GM19455 (cell line): ENCODE measurements around the gene ANKRD28.

Experiments
- ATAC-seq: cut with Tn5 transposase; IDR thresholded peaks from one replicate; pipeline ENCODE4 v1.9.1; 2021; ENCODE audit not compliant: unreplicated experiment

ANKRD28 gene

GRCh38 chr3:15804553-15805095, 6.8 kb upstream of the ANKRD28 start:
- ATAC-seq, result peak; percentile 45

DNA sequence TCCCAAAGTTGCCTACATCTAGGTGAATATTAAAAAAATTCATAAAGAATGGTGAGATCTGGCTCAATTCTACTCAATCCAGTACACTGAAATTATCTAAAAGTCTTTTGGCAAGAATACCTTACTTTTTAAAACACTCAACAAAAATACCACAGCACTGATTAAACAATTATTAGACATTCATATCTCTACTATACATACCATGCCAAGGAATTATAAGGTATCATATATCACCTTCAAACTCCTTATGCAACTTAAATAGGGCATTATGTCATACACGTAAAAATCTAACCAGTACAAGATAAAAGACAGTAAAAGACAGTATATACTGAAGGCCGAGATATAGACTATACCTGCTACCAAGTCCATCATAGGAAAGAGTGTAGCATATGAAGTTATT, 6.1 kb upstream of the ANKRD28 start:
- ATAC-seq, result no peak

DNA sequence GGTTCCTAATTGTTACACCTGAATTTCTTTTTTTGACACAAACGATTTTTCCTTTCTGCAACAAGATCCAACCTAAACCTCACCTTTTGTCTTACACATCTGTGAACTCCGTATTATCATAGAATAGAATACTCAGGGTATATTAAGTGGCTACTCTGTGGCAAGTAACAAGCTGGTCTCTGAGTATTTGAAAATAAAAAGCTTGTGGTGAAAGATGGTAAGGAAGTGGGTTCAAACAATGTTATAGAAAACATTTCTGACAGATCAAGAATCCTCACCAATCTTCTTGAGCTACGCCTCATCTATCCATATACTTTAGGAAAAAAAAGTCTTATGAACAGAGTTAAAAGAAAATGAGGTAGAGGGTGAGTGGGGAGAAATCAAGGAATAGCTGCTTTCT, 3.5 kb upstream of the ANKRD28 start:
- no peak for ATAC-seq

- ATAC-seq, result no peak
Measured at GRCh38 chr3:15800780-15801179, 3.0 kb upstream of the ANKRD28 start.

DNA sequence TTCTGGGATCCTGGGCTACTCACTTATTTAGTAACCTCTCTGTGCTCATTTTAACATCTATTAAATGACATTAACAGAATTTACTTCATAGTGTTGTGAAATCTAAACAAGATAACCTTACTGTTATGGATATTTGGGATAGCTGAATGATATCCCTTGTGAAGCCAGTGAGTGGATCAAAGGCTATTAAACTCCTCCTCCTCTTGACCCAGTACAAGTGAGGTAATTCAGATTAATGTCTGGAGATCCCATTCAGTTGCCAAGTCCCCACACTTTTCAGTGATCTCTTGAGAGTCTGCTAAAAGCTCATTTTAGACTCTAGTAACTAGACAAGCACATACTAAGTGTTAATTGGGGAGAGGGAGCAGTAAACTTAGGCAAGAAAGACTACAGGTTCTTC, 2.5 kb upstream of the ANKRD28 start:
- ATAC-seq, result no peak

- ATAC-seq, result no peak
Measured at GRCh38 chr3:15798533-15799245, 910 bp upstream of the ANKRD28 start.

GRCh38 chr3:15796771-15797641, 773 bp downstream of the ANKRD28 start:
- ATAC-seq, result no peak

- no peak for ATAC-seq
Measured at GRCh38 chr3:15796331-15796730, 1.4 kb downstream of the ANKRD28 start.

- ATAC-seq, result no peak
Measured at GRCh38 chr3:15795651-15796308, 2.0 kb downstream of the ANKRD28 start.

DNA sequence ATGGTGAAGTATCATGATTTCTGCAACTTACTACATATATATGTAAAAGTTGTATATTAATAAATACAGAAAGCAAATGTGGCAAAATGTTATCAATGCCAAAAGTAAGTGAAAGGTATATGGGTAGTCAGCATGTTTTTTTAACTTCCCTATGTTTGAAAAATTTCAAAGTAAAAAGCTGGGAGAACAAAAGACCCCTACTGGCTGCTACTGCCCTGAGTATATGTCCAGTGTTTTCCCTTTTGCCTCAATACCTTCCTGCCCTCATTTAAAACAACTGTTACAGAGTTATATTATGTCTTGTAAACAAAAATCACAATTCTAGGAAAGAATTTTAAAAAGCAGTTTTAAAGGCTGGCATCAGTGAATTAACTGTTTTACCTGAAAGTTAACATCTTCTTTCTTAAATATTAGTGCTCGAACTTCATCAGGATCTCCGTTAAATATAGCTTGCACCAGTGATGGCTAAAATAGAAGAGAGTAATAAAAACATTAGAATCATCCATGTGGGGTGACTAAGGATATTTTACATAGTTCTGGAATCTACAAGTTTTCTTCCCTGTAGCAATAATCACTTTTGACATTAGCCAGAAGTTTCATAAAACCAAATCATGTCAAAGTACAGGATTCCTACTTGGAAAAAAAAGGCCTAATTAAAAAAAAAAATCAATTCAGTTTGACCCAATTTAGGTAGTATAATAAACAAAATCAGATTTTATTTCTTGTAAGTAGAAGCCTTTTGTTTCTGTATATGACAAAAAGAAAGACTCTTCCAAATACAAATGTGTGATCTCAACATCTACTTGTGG, 2.7 kb downstream of the ANKRD28 start:
- no peak for ATAC-seq

- ATAC-seq, result no peak
Measured at GRCh38 chr3:15794303-15794771, 3.4 kb downstream of the ANKRD28 start.

GRCh38 chr3:15791525-15791924, 6.3 kb downstream of the ANKRD28 start:
- ATAC-seq, result no peak

- ATAC-seq, result no peak
Measured at GRCh38 chr3:15787941-15788340, 9.8 kb downstream of the ANKRD28 start.

- ATAC-seq, result no peak
Measured at GRCh38 chr3:15787526-15787925, 10.3 kb downstream of the ANKRD28 start.

GRCh38 chr3:15783361-15783969, 14.3 kb downstream of the ANKRD28 start:
- ATAC-seq, result no peak

GRCh38 chr3:15782429-15782828, 15.3 kb downstream of the ANKRD28 start:
- no peak for ATAC-seq

GRCh38 chr3:15781637-15782402, 16.0 kb downstream of the ANKRD28 start:
- no peak for ATAC-seq

DNA sequence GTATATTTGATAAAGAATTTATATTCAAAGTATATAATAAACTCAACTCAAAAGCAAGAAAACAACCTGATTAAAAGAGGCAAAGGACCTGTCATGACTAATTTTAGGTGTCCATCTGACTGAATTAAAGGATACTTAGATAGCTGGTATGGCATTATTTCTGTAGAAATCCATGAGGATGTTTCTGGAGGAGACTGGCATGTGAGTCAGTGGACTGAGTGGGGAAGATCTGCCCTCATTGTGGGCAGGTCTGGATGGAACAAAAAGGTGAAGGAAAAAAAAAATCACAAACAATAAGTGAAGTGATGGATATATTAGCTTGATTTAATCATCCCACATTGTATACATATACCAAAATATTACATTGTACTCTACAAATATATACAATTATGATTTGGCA, 16.6 kb downstream of the ANKRD28 start:
- ATAC-seq, result no peak

- ATAC-seq, result no peak
Measured at GRCh38 chr3:15779111-15779510, 18.7 kb downstream of the ANKRD28 start.
